Islet of Langerhans (tissue), 1 donor: ENCODE results near the gene DAG1.
"Not testable (repeated sequence)": the region's sequence is repeated elsewhere in the genome, so short reads cannot be mapped to it uniquely, and the experiment has no call there.

ENCODE experiments used
- FAIRE-seq: peaks from one replicate; lab custom pipeline; 2011; peaks lifted over from hg19 to GRCh38; lab: Jason Lieb, UNC

DAG1 gene

GRCh38 chr3:49470714-49471420 is 800 bp downstream of the DAG1 start:
- FAIRE-seq: no peak

GRCh38 chr3:49471856-49472495 is 1.9 kb downstream of the DAG1 start:
- no peak for FAIRE-seq

- FAIRE-seq: no peak
Measured at GRCh38 chr3:49476563-49476962, 6.5 kb downstream of the DAG1 start.

GRCh38 chr3:49482766-49483165 is 12.7 kb downstream of the DAG1 start:
- no peak for FAIRE-seq

- no peak for FAIRE-seq
Measured at GRCh38 chr3:49484471-49484870, 14.4 kb downstream of the DAG1 start.

GRCh38 chr3:49489247-49489646 is 19.2 kb downstream of the DAG1 start:
- FAIRE-seq: no peak

GRCh38 chr3:49492969-49493368 is 22.9 kb downstream of the DAG1 start:
- FAIRE-seq: no peak

GRCh38 chr3:49493901-49494300 is 23.8 kb downstream of the DAG1 start:
- no peak for FAIRE-seq

GRCh38 chr3:49495023-49495422 is 25.0 kb downstream of the DAG1 start:
- FAIRE-seq: no peak

- FAIRE-seq: not testable (repeated sequence)
Measured at GRCh38 chr3:49496845-49497244, 26.8 kb downstream of the DAG1 start.

GRCh38 chr3:49497606-49498005 is 27.5 kb downstream of the DAG1 start:
- FAIRE-seq: no peak

GRCh38 chr3:49498239-49498638 is 28.2 kb downstream of the DAG1 start:
- FAIRE-seq: no peak

GRCh38 chr3:49498648-49499047 is 28.6 kb downstream of the DAG1 start:
- FAIRE-seq: no peak

GRCh38 chr3:49500205-49500731 is 30.2 kb downstream of the DAG1 start:
- no peak for FAIRE-seq

- FAIRE-seq: no peak
Measured at GRCh38 chr3:49500732-49501609, 30.9 kb downstream of the DAG1 start.

- FAIRE-seq: no peak
Measured at GRCh38 chr3:49501842-49502241, 31.8 kb downstream of the DAG1 start.

- no peak for FAIRE-seq
Measured at GRCh38 chr3:49506906-49507305, 36.8 kb downstream of the DAG1 start.

- no peak for FAIRE-seq
Measured at GRCh38 chr3:49509028-49509561, 39.0 kb downstream of the DAG1 start.

GRCh38 chr3:49511639-49512038 is 41.6 kb downstream of the DAG1 start:
- FAIRE-seq: no peak

GRCh38 chr3:49512781-49513355 is 42.8 kb downstream of the DAG1 start:
- no peak for FAIRE-seq

GRCh38 chr3:49513494-49514124 is 43.5 kb downstream of the DAG1 start:
- no peak for FAIRE-seq

- no peak for FAIRE-seq
Measured at GRCh38 chr3:49518016-49518415, 47.9 kb downstream of the DAG1 start.
